Activated naive CD8-positive, alpha-beta T cell treated with anti-CD3 and anti-CD28 coated beads, Interleukin-2, amount 10 ng/mL, durations not matched to agents 7 days and 5 days (primary cell): Measurements from ENCODE around the gene TMSB15B. TPM values are rescaled to one million over a fixed set of nuclear protein-coding genes. Genes with fewer than 3 reads are reported as not detected.
"Not testable (repeated sequence)": the region's sequence is repeated elsewhere in the genome, so short reads cannot be mapped to it uniquely, and the experiment has no call there.

Experiments
- ATAC-seq: fragments of 150-1000 bp; cut with Tn5 transposase; one replicate; pipeline ENCODE4 v1.10.0; 2021; ENCODE audit warnings: low read depth, moderate library complexity
- POLR2A ChIA-PET: fragments of 350-600 bp; sonication (Branson Sonifier 250); formaldehyde crosslinking; loops from one replicate; lab custom pipeline; 2021; ENCODE audit warnings: antibody characterized with exemption; lab: Charles Lee
- DNase-seq: peaks from one replicate; pipeline ENCODE4 v3.0.0; 2021
- H3K27ac Mint-ChIP-seq: one replicate; pipeline ENCODE4 v1.8.0; 2022; ENCODE audit warnings: mild to moderate bottlenecking, mixed read lengths
- H3K27me3 Mint-ChIP-seq: one replicate; pipeline ENCODE4 v1.8.0; 2022; ENCODE audit warnings: mild to moderate bottlenecking, moderate library complexity, mixed read lengths
- H3K36me3 Mint-ChIP-seq: one replicate; pipeline ENCODE4 v1.8.0; 2021; ENCODE audit warnings: mild to moderate bottlenecking, mixed read lengths
- H3K4me1 Mint-ChIP-seq: one replicate; pipeline ENCODE4 v1.8.0; 2021; ENCODE audit warnings: mixed read lengths
- H3K4me3 Mint-ChIP-seq: one replicate; pipeline ENCODE4 v1.8.0; 2022; ENCODE audit warnings: mild to moderate bottlenecking, moderate library complexity, mixed read lengths
- H3K9me3 Mint-ChIP-seq: one replicate; pipeline ENCODE4 v1.8.0; 2021; ENCODE audit warnings: mixed read lengths
- total RNA-seq, 2 experiments: library from RNA; stranded (reverse); gene quantifications; one replicate each; pipeline ENCODE4 v1.2.3, GENCODE V29; 2021

Gene TMSB15B
- total RNA-seq = 10 to 100 TPM; 10.1 to 10.4 TPM

- H3K9me3 Mint-ChIP-seq, H3K27me3 Mint-ChIP-seq, H3K4me3 Mint-ChIP-seq, POLR2A ChIA-PET, H3K36me3 Mint-ChIP-seq, DNase-seq, H3K4me1 Mint-ChIP-seq, H3K27ac Mint-ChIP-seq: not testable (repeated sequence)
- peak; percentile 99 for ATAC-seq
These were observed at the start of gene TMSB15B for GRCh38 chrX:103962411-103963278. Gene TMSB15B (plus strand): TSS chrX:103962627.

- DNase-seq (no peak), ATAC-seq (no peak)
- H3K27ac Mint-ChIP-seq = no peak overlapping the region
- POLR2A ChIA-PET = no interaction called here
- peaks cover 5% of the 10 kb centered on the region for H3K4me1 Mint-ChIP-seq
- no peak overlapping the region for H3K4me3 Mint-ChIP-seq
- H3K27me3 Mint-ChIP-seq = no peaks in the 10 kb centered on the region
- H3K9me3 Mint-ChIP-seq = no peaks in the 10 kb centered on the region
- peaks cover 5% of the 10 kb centered on the region for H3K36me3 Mint-ChIP-seq
These were observed 48.9 kb upstream of the TMSB15B start for GRCh38 chrX:103913356-103914020.

- ATAC-seq (peak; percentile 33), DNase-seq (peak; percentile 46)
- H3K4me3 Mint-ChIP-seq = peak overlapping the region; percentile 95
- POLR2A ChIA-PET = interaction anchor here (1.3 to 2.3 kb wide), 4 partner anchors 86 to 248 kb away, joined by 4 to 11 read pairs (median 6); partner anchors contain the start of genes FAM199X, RAB9B and SLC25A53
- peaks cover 12% of the 10 kb centered on the region for H3K36me3 Mint-ChIP-seq
- H3K4me1 Mint-ChIP-seq = peaks cover 14% of the 10 kb centered on the region
- peak overlapping the region; percentile 97 for H3K27ac Mint-ChIP-seq
- no peaks in the 10 kb centered on the region for H3K27me3 Mint-ChIP-seq
- no peaks in the 10 kb centered on the region for H3K9me3 Mint-ChIP-seq
These were observed 44.4 kb upstream of the TMSB15B start for GRCh38 chrX:103918050-103918449.

- Mint-ChIP-seq H3K4me3 (peak overlapping the region; percentile 95), H3K9me3 (no peaks in the 10 kb centered on the region), H3K27me3 (no peaks in the 10 kb centered on the region), H3K27ac (peak overlapping the region; percentile 97), H3K4me1 (peaks cover 14% of the 10 kb centered on the region), H3K36me3 (peaks cover 10% of the 10 kb centered on the region)
- POLR2A ChIA-PET = interaction anchor here (1.3 to 2.3 kb wide), 4 partner anchors 87 to 247 kb away, joined by 4 to 11 read pairs (median 6); partner anchors contain the start of genes FAM199X, RAB9B and SLC25A53
- peak; percentile 89 for ATAC-seq
- DNase-seq = peak; percentile 75
These were observed 43.7 kb upstream of the TMSB15B start for GRCh38 chrX:103918571-103919269.

- POLR2A ChIA-PET = interaction anchor here (1.2 to 2.3 kb wide), 5 partner anchors 88 to 247 kb away, joined by 3 to 11 read pairs (median 4); partner anchors contain the start of genes FAM199X, RAB9B and SLC25A53
- DNase-seq (no peak), ATAC-seq (peak; percentile 55)
- no peaks in the 10 kb centered on the region for H3K9me3 Mint-ChIP-seq
- peak overlapping the region; percentile 95 for H3K4me3 Mint-ChIP-seq
- H3K36me3 Mint-ChIP-seq = peaks cover 10% of the 10 kb centered on the region
- peaks cover 16% of the 10 kb centered on the region for H3K4me1 Mint-ChIP-seq
- H3K27me3 Mint-ChIP-seq = no peaks in the 10 kb centered on the region
- H3K27ac Mint-ChIP-seq = peak overlapping the region; percentile 97
These were observed 43.2 kb upstream of the TMSB15B start for GRCh38 chrX:103919270-103919637.

GRCh38 chrX:103920515-103920914 lies 41.9 kb upstream of the TMSB15B start:
- not testable (repeated sequence) for H3K9me3 Mint-ChIP-seq, DNase-seq, H3K36me3 Mint-ChIP-seq, H3K27me3 Mint-ChIP-seq
- peaks cover 18% of the 10 kb centered on the region for H3K4me1 Mint-ChIP-seq
- H3K27ac Mint-ChIP-seq = peak overlapping the region; percentile 63
- POLR2A ChIA-PET = interaction anchor here (1.2 kb wide), 1 partner anchor 216 kb away, joined by 3 read pairs; no protein-coding TSS in a partner anchor
- peak overlapping the region; percentile 95 for H3K4me3 Mint-ChIP-seq
- ATAC-seq = peak; percentile 10

- ATAC-seq = no peak
- H3K36me3 Mint-ChIP-seq = peaks cover 11% of the 10 kb centered on the region
These were observed 35.4 kb upstream of the TMSB15B start for GRCh38 chrX:103927030-103927429.

GRCh38 chrX:103927633-103928032 lies 34.8 kb upstream of the TMSB15B start:
- POLR2A ChIA-PET = no interaction called here

More at GRCh38 chrX:103927030-103927429, 35.4 kb upstream of the TMSB15B start:
- Mint-ChIP-seq H3K27ac (no peak overlapping the region), H3K4me1 (peaks cover 6% of the 10 kb centered on the region), H3K9me3 (no peaks in the 10 kb centered on the region), H3K4me3 (no peak overlapping the region), H3K27me3 (no peaks in the 10 kb centered on the region)
- POLR2A ChIA-PET = no interaction called here
- DNase-seq = no peak

GRCh38 chrX:103932133-103932532 lies 30.3 kb upstream of the TMSB15B start:
- ATAC-seq = no peak
- DNase-seq = no peak
- POLR2A ChIA-PET = no interaction called here
- H3K4me1 Mint-ChIP-seq = peaks cover 5% of the 10 kb centered on the region
- no peak overlapping the region for H3K4me3 Mint-ChIP-seq
- H3K36me3 Mint-ChIP-seq = peaks cover 14% of the 10 kb centered on the region
- no peak overlapping the region for H3K27ac Mint-ChIP-seq
- no peaks in the 10 kb centered on the region for H3K9me3 Mint-ChIP-seq
- H3K27me3 Mint-ChIP-seq = no peaks in the 10 kb centered on the region

More at GRCh38 chrX:103927633-103928032, 34.8 kb upstream of the TMSB15B start:
- Mint-ChIP-seq H3K27ac (no peak overlapping the region), H3K27me3 (no peaks in the 10 kb centered on the region), H3K4me3 (no peak overlapping the region), H3K36me3 (peaks cover 8% of the 10 kb centered on the region), H3K9me3 (no peaks in the 10 kb centered on the region), H3K4me1 (peaks cover 6% of the 10 kb centered on the region)
- DNase-seq (no peak), ATAC-seq (no peak)

GRCh38 chrX:103940257-103940656 lies 22.2 kb upstream of the TMSB15B start:
- H3K36me3 Mint-ChIP-seq, POLR2A ChIA-PET, H3K27me3 Mint-ChIP-seq, ATAC-seq, DNase-seq, H3K27ac Mint-ChIP-seq, H3K4me3 Mint-ChIP-seq, H3K9me3 Mint-ChIP-seq: not testable (repeated sequence)
- H3K4me1 Mint-ChIP-seq = peaks cover 19% of the 10 kb centered on the region

GRCh38 chrX:103941201-103941975 lies 21.0 kb upstream of the TMSB15B start:
- no peak overlapping the region for H3K4me3 Mint-ChIP-seq
- H3K27ac Mint-ChIP-seq = no peak overlapping the region
- no peaks in the 10 kb centered on the region for H3K27me3 Mint-ChIP-seq
- ATAC-seq (no peak), DNase-seq (no peak)
- POLR2A ChIA-PET = no interaction called here
- peaks cover 4% of the 10 kb centered on the region for H3K36me3 Mint-ChIP-seq
- H3K9me3 Mint-ChIP-seq = no peaks in the 10 kb centered on the region
- peaks cover 19% of the 10 kb centered on the region for H3K4me1 Mint-ChIP-seq

- no peak for DNase-seq
- H3K27me3 Mint-ChIP-seq = no peaks in the 10 kb centered on the region
- no peak overlapping the region for H3K27ac Mint-ChIP-seq
- H3K4me3 Mint-ChIP-seq = no peak overlapping the region
- POLR2A ChIA-PET = no interaction called here
- no peaks in the 10 kb centered on the region for H3K9me3 Mint-ChIP-seq
- no peaks in the 10 kb centered on the region for H3K36me3 Mint-ChIP-seq
- ATAC-seq = no peak
- H3K4me1 Mint-ChIP-seq = no peaks in the 10 kb centered on the region
These were observed 12.9 kb upstream of the TMSB15B start for GRCh38 chrX:103949506-103949905.
